Measurements from ENCODE around the gene NAV2.
A peak's percentile ranks its signal among the peaks of the same experiment; 100 is the strongest.

The NAV2 gene

GRCh38 chr11:19976281-19976941 is 263.8 kb downstream of the NAV2 start:
- DNase-seq (ENCODE audit: extremely low spot score, insufficient read length, low read depth) (no peak), FAIRE-seq (no peak)

- DNase-seq (ENCODE audit: extremely low spot score, insufficient read length, low read depth) = no peak
- FAIRE-seq = no peak
Observed at GRCh38 chr11:19977941-19978340, 265.3 kb downstream of the NAV2 start.

- DNase-seq (ENCODE audit: extremely low spot score, insufficient read length, low read depth) = peak; percentile 12
- FAIRE-seq = peak; percentile 66
Observed at GRCh38 chr11:19978668-19979518, 266.3 kb downstream of the NAV2 start.

GRCh38 chr11:19979519-19979845 is 266.8 kb downstream of the NAV2 start:
- FAIRE-seq = peak; percentile 74

GRCh38 chr11:19980388-19980787 is 267.8 kb downstream of the NAV2 start:
- no peak for FAIRE-seq
- no peak for DNase-seq (ENCODE audit: extremely low spot score, insufficient read length, low read depth)

More at GRCh38 chr11:19979519-19979845, 266.8 kb downstream of the NAV2 start:
- peak; percentile 39 for DNase-seq (ENCODE audit: extremely low spot score, insufficient read length, low read depth)

- FAIRE-seq (no peak), DNase-seq (ENCODE audit: extremely low spot score, insufficient read length, low read depth) (no peak)
Observed at GRCh38 chr11:19980957-19981669, 268.5 kb downstream of the NAV2 start.

- FAIRE-seq = no peak
- no peak for DNase-seq (ENCODE audit: extremely low spot score, insufficient read length, low read depth)
Observed at GRCh38 chr11:19982774-19983495, 270.3 kb downstream of the NAV2 start.

- DNase-seq (ENCODE audit: extremely low spot score, insufficient read length, low read depth) (no peak), FAIRE-seq (no peak)
Observed at GRCh38 chr11:19984048-19984742, 271.6 kb downstream of the NAV2 start.

- DNase-seq (ENCODE audit: extremely low spot score, insufficient read length, low read depth) (no peak), FAIRE-seq (no peak)
Observed at GRCh38 chr11:19985111-19985510, 272.5 kb downstream of the NAV2 start.

- FAIRE-seq = no peak
- DNase-seq (ENCODE audit: extremely low spot score, insufficient read length, low read depth) = no peak
Observed at GRCh38 chr11:19987331-19987801, 274.7 kb downstream of the NAV2 start.

- DNase-seq (ENCODE audit: extremely low spot score, insufficient read length, low read depth) = no peak
- no peak for FAIRE-seq
Observed at GRCh38 chr11:19988598-19988997, 276.0 kb downstream of the NAV2 start.

GRCh38 chr11:19989191-19989590 is 276.6 kb downstream of the NAV2 start:
- no peak for DNase-seq (ENCODE audit: extremely low spot score, insufficient read length, low read depth)
- no peak for FAIRE-seq

- FAIRE-seq (no peak), DNase-seq (ENCODE audit: extremely low spot score, insufficient read length, low read depth) (no peak)
Observed at GRCh38 chr11:19992162-19992561, 279.5 kb downstream of the NAV2 start.

GRCh38 chr11:19992998-19993397 is 280.4 kb downstream of the NAV2 start:
- FAIRE-seq = no peak
- DNase-seq (ENCODE audit: extremely low spot score, insufficient read length, low read depth) = no peak

- no peak for FAIRE-seq
- no peak for DNase-seq (ENCODE audit: extremely low spot score, insufficient read length, low read depth)
Observed at GRCh38 chr11:19994672-19995071, 282.0 kb downstream of the NAV2 start.

- no peak for DNase-seq (ENCODE audit: extremely low spot score, insufficient read length, low read depth)
- no peak for FAIRE-seq
Observed at GRCh38 chr11:19995145-19995544, 282.5 kb downstream of the NAV2 start.

- FAIRE-seq = no peak
- no peak for DNase-seq (ENCODE audit: extremely low spot score, insufficient read length, low read depth)
Observed at GRCh38 chr11:19996571-19996970, 283.9 kb downstream of the NAV2 start.

- FAIRE-seq (no peak), DNase-seq (ENCODE audit: extremely low spot score, insufficient read length, low read depth) (no peak)
Observed at GRCh38 chr11:20000022-20000350, 287.3 kb downstream of the NAV2 start.

- FAIRE-seq (no peak), DNase-seq (ENCODE audit: extremely low spot score, insufficient read length, low read depth) (no peak)
Observed at GRCh38 chr11:20000351-20001134, 287.9 kb downstream of the NAV2 start.

Data from GM18507 (cell line).